Immature natural killer cell (primary cell): ENCODE results near the gene MLLT1. TPM values are rescaled to one million over a fixed set of nuclear protein-coding genes. Genes with fewer than 3 reads are reported as not detected.

Source experiments
- DNase-seq, 3 donors: peaks; one replicate each; pipeline ENCODE4 v3.0.0; 2022; ENCODE audit warnings: mixed read lengths in 1 of 3
- H3K27ac Mint-ChIP-seq, 6 donors: one replicate each; pipeline ENCODE4 v1.8.0; 2020; ENCODE audit warnings: mixed read lengths in 6 of 6, mild to moderate bottlenecking in 5 of 6, inconsistent platforms in 4 of 6, moderate library complexity in 3 of 6
- H3K27me3 Mint-ChIP-seq, 3 donors: one replicate each; pipeline ENCODE4 v1.8.0; 2020 to 2021; ENCODE audit warnings: low read depth in 3 of 3, mild to moderate bottlenecking in 3 of 3, mixed read lengths in 3 of 3, moderate library complexity in 3 of 3, inconsistent platforms in 1 of 3
- H3K36me3 Mint-ChIP-seq, 3 donors: one replicate each; pipeline ENCODE4 v1.8.0; 2020; ENCODE audit warnings: mixed read lengths in 3 of 3, inconsistent platforms in 2 of 3, mild to moderate bottlenecking in 2 of 3
- H3K4me1 Mint-ChIP-seq, 2 donors: one replicate each; pipeline ENCODE4 v1.8.0; 2020; ENCODE audit warnings: inconsistent platforms in 2 of 2, mild to moderate bottlenecking in 2 of 2, mixed read lengths in 2 of 2, moderate library complexity in 1 of 2
- H3K4me3 Mint-ChIP-seq, 5 donors: one replicate each; pipeline ENCODE4 v1.8.0; 2020; ENCODE audit warnings: mild to moderate bottlenecking in 5 of 5, mixed read lengths in 5 of 5, inconsistent platforms in 3 of 5, moderate library complexity in 3 of 5
- H3K9me3 Mint-ChIP-seq, 6 donors: one replicate each; pipeline ENCODE4 v1.8.0; 2020; ENCODE audit warnings: mild to moderate bottlenecking in 6 of 6, mixed read lengths in 6 of 6, inconsistent platforms in 4 of 6, moderate library complexity in 3 of 6
- polyA plus RNA-seq, 3 donors: library from polyadenylated mRNA; unstranded; fragments of 300-500 nt; fragmentation: Illumina TruSeq; gene quantifications; one replicate each; pipeline ENCODE4 v1.2.3, GENCODE V29; 2021

MLLT1 gene
- polyA plus RNA-seq, 3 donors from 2014 or later, result 0.11 to 1.9 (median 0.54) TPM

- Mint-ChIP-seq H3K4me1 (peaks cover 37 to 69% of the 10 kb centered on the region in 2 donors), H3K4me3 (no peak overlapping the region), H3K36me3 (peaks cover 0 to 6% (median 0%) of the 10 kb centered on the region in 3 donors), H3K9me3 (peaks cover 0 to 2% (median 0%) of the 10 kb centered on the region in 6 donors), H3K27ac (peak overlapping the region in 1 of 6 donors; percentile 9), H3K27me3 (peaks cover 0 to 2% (median 2%) of the 10 kb centered on the region in 3 donors)
- no peak for DNase-seq
These were observed 33.4 kb downstream of the MLLT1 start for GRCh38 chr19:6246174-6247006.

GRCh38 chr19:6242677-6243076 is 37.1 kb downstream of the MLLT1 start:
- Mint-ChIP-seq H3K36me3 (no peaks in the 10 kb centered on the region), H3K4me3 (no peak overlapping the region), H3K27ac (peak overlapping the region in 4 of 6 donors; percentile 16 to 74 (median 48)), H3K9me3 (peaks cover 0 to 2% (median 0%) of the 10 kb centered on the region in 6 donors), H3K4me1 (peaks cover 47 to 59% of the 10 kb centered on the region in 2 donors), H3K27me3 (no peaks in the 10 kb centered on the region)
- no peak for DNase-seq

- H3K4me1 Mint-ChIP-seq, result peaks cover 44 to 53% of the 10 kb centered on the region in 2 donors
- H3K36me3 Mint-ChIP-seq, result no peaks in the 10 kb centered on the region
- H3K27ac Mint-ChIP-seq, result peak overlapping the region in 2 of 6 donors; percentile 46 to 74
- DNase-seq, result no peak
- no peaks in the 10 kb centered on the region for H3K27me3 Mint-ChIP-seq
- peak overlapping the region in 1 of 5 donors; percentile 9 for H3K4me3 Mint-ChIP-seq
- peaks cover 0 to 2% (median 0%) of the 10 kb centered on the region in 6 donors for H3K9me3 Mint-ChIP-seq
These were observed 37.9 kb downstream of the MLLT1 start for GRCh38 chr19:6241680-6242377.

DNA sequence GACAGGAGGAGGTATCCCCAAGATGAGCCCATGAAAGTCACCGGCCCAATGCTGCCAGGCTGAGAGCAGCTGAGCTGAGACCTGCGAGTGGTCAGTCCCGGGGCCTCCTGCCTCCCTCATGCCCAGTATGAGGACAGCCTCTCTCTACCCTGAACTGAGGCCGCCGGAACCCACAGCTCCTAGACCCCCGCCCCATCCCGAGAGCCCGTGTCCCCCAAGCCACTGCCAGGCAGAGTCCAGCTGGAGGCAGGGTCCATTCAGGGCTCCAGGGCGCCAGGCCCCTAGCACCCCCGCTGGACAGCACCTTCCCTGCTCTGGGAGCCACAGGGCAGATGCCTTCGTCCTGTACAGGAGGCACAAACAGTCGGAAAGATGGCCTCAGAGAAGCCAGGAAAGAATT is 38.7 kb downstream of the MLLT1 start:
- Mint-ChIP-seq H3K4me1 (peaks cover 43 to 46% of the 10 kb centered on the region in 2 donors), H3K9me3 (peaks cover 0 to 2% (median 0%) of the 10 kb centered on the region in 6 donors), H3K27me3 (no peaks in the 10 kb centered on the region), H3K36me3 (no peaks in the 10 kb centered on the region), H3K27ac (no peak overlapping the region), H3K4me3 (no peak overlapping the region)
- DNase-seq, result no peak

DNA sequence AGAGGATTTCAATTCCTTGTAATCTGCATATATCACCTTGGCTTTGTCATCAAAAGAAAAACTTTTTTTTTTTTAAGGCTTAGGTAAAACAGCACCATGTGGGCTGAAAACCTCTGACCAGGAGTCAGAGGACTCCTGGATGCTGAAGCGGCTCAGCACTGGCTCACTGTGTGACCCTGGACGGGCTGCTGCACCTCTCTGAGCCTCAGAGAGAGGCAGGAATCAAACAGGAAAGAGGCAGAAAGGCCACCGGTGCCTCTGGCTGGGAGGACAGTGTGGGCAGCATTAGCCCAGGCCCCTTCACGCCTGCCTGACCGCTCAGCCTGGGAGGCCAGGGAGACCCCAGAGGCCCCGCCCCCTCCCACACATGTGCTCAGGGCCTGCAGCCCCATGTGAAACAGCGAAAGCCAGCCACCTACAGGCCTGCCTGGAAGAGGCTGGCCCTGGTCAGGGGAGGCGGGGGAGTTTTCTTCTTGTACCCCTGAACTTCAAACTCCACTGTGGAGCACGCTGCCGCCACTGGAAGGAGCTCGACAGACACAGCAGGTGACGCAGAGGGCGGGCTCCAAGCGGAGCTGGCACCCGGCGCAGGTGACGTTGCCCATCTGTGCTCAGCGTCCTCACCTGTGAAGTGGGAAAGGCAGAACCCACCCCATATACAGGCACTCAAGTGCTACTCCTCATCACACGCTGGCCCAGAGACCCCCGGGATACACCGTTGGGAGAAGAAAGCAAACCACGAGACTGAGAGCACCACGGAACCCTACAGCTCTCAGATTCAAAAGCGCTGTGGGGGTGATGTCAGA is 39.7 kb downstream of the MLLT1 start:
- Mint-ChIP-seq H3K27me3 (peaks cover 0 to 2% (median 0%) of the 10 kb centered on the region in 3 donors), H3K27ac (peak overlapping the region in 3 of 6 donors; percentile 4 to 64 (median 36)), H3K9me3 (peaks cover 0 to 2% (median 0%) of the 10 kb centered on the region in 6 donors), H3K4me3 (no peak overlapping the region), H3K4me1 (peaks cover 44 to 50% of the 10 kb centered on the region in 2 donors), H3K36me3 (no peaks in the 10 kb centered on the region)
- DNase-seq, result no peak

- peaks cover 45 to 51% of the 10 kb centered on the region in 2 donors for H3K4me1 Mint-ChIP-seq
- H3K4me3 Mint-ChIP-seq, result no peak overlapping the region
- no peaks in the 10 kb centered on the region for H3K36me3 Mint-ChIP-seq
- DNase-seq, result no peak
- H3K27me3 Mint-ChIP-seq, result peaks cover 0 to 2% (median 0%) of the 10 kb centered on the region in 3 donors
- peaks cover 0 to 2% (median 0%) of the 10 kb centered on the region in 6 donors for H3K9me3 Mint-ChIP-seq
- peak overlapping the region in 5 of 6 donors; percentile 3 to 58 (median 36) for H3K27ac Mint-ChIP-seq
These were observed 40.4 kb downstream of the MLLT1 start for GRCh38 chr19:6239401-6239844.

GRCh38 chr19:6238643-6239281 is 41.0 kb downstream of the MLLT1 start:
- DNase-seq, result no peak

DNA sequence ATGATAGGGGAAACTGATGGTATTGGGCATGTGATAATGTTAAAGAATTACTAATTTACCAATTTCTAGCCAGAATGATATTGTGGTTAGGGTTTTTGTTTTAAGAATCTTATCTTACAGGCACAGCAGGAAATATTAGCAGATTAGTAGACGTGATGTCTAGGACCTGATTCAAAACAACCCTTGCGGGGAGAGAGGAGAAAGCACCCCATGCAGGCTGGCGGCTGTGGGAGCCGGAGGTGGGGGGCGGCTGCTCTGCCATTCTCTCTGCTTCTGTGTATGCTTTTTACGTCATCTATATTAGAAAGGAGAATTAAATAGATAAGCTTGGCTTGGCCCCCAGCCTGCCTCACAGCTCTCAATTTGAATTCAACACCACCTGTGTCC is 41.5 kb downstream of the MLLT1 start:
- H3K27me3 Mint-ChIP-seq, result peaks cover 0 to 2% (median 0%) of the 10 kb centered on the region in 3 donors
- H3K9me3 Mint-ChIP-seq, result no peaks in the 10 kb centered on the region
- H3K4me3 Mint-ChIP-seq, result no peak overlapping the region
- H3K27ac Mint-ChIP-seq, result peak overlapping the region in 3 of 6 donors; percentile 14 to 44 (median 43)
- no peak for DNase-seq
- H3K4me1 Mint-ChIP-seq, result peaks cover 37 to 48% of the 10 kb centered on the region in 2 donors
- no peaks in the 10 kb centered on the region for H3K36me3 Mint-ChIP-seq

More at GRCh38 chr19:6238643-6239281, 41.0 kb downstream of the MLLT1 start:
- Mint-ChIP-seq H3K4me1 (peaks cover 42 to 50% of the 10 kb centered on the region in 2 donors), H3K27me3 (peaks cover 0 to 2% (median 0%) of the 10 kb centered on the region in 3 donors), H3K27ac (peak overlapping the region in 1 of 6 donors; percentile 49), H3K4me3 (no peak overlapping the region), H3K36me3 (no peaks in the 10 kb centered on the region), H3K9me3 (no peaks in the 10 kb centered on the region)

- DNase-seq, result no peak
- no peak overlapping the region for H3K27ac Mint-ChIP-seq
- H3K4me1 Mint-ChIP-seq, result peaks cover 39 to 50% of the 10 kb centered on the region in 2 donors
- no peak overlapping the region for H3K4me3 Mint-ChIP-seq
- H3K36me3 Mint-ChIP-seq, result no peaks in the 10 kb centered on the region
- peaks cover 0 to 2% (median 0%) of the 10 kb centered on the region in 3 donors for H3K27me3 Mint-ChIP-seq
- H3K9me3 Mint-ChIP-seq, result no peaks in the 10 kb centered on the region
These were observed 43.2 kb downstream of the MLLT1 start for GRCh38 chr19:6236310-6237291.

GRCh38 chr19:6235031-6235951 is 44.5 kb downstream of the MLLT1 start:
- peak overlapping the region in 1 of 6 donors; percentile 69 for H3K27ac Mint-ChIP-seq
- H3K9me3 Mint-ChIP-seq, result no peaks in the 10 kb centered on the region
- no peak for DNase-seq
- H3K4me3 Mint-ChIP-seq, result no peak overlapping the region
- peaks cover 50 to 59% of the 10 kb centered on the region in 2 donors for H3K4me1 Mint-ChIP-seq
- peaks cover 0 to 5% (median 0%) of the 10 kb centered on the region in 3 donors for H3K36me3 Mint-ChIP-seq
- H3K27me3 Mint-ChIP-seq, result peaks cover 0 to 2% (median 0%) of the 10 kb centered on the region in 3 donors

- Mint-ChIP-seq H3K4me1 (peaks cover 47 to 58% of the 10 kb centered on the region in 2 donors), H3K27ac (peak overlapping the region in 4 of 6 donors; percentile 2 to 69 (median 58))
These were observed 45.2 kb downstream of the MLLT1 start for GRCh38 chr19:6234527-6234926.

More at GRCh38 chr19:6234527-6234926, 45.2 kb downstream of the MLLT1 start:
- H3K36me3 Mint-ChIP-seq, result peaks cover 0 to 7% (median 2%) of the 10 kb centered on the region in 3 donors
- H3K27me3 Mint-ChIP-seq, result peaks cover 0 to 3% (median 0%) of the 10 kb centered on the region in 3 donors
- peak overlapping the region in 1 of 5 donors; percentile 42 for H3K4me3 Mint-ChIP-seq
- no peaks in the 10 kb centered on the region for H3K9me3 Mint-ChIP-seq
- no peak for DNase-seq
